ENCODE data around the gene AARS2.

The AARS2 gene

DNA sequence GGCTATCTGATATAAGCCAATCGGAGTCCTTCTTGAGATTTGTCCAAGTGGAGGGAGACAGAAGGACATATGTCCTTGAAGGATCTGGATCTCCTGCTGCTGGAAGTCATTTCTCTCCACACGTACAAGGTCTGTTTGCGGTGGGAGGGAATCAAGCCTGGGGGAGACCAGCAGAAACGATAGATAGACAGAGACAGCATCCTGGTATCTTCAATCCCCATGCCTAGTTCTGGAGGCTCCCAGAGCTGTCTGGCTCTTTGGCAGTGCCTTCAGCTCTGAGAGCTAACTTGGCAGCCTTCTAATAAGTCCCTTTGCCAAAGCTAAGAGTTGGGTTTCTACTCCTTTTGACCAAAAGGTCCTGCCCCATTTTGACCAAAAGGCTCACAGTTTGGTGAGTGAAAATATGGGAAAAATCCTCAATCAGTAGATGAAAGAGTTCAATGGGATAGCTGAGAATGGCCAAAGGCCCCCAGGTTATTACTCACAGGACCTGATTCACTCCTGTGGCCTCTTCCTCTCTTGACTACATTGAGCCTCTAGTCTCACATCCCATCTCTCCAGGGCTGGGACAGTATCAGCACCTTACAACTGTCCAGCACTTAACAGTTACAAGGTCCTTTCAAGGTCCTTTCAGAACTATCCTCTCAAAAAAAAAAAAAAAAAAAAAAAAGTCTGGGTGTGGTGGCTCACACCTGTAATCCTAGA is 20.3 kb downstream of the AARS2 start:
- no peaks in the 10 kb centered on the region for H3K36me3 ChIP-seq
- no peak overlapping the region for H3K27ac ChIP-seq
- DNase-seq = no peak
- intact Hi-C loops (cut with DNase I; ENCODE audit: low total_unique reads) = no loop called here
- H3K4me1 ChIP-seq = peaks cover 0 to 19% (median 9%) of the 10 kb centered on the region in 4 donors
- H3K9me3 ChIP-seq = no peaks in the 10 kb centered on the region
- peaks cover 0 to 81% of the 10 kb centered on the region in 2 donors for H3K27me3 ChIP-seq
- TF ChIP-seq, protein P1, sequence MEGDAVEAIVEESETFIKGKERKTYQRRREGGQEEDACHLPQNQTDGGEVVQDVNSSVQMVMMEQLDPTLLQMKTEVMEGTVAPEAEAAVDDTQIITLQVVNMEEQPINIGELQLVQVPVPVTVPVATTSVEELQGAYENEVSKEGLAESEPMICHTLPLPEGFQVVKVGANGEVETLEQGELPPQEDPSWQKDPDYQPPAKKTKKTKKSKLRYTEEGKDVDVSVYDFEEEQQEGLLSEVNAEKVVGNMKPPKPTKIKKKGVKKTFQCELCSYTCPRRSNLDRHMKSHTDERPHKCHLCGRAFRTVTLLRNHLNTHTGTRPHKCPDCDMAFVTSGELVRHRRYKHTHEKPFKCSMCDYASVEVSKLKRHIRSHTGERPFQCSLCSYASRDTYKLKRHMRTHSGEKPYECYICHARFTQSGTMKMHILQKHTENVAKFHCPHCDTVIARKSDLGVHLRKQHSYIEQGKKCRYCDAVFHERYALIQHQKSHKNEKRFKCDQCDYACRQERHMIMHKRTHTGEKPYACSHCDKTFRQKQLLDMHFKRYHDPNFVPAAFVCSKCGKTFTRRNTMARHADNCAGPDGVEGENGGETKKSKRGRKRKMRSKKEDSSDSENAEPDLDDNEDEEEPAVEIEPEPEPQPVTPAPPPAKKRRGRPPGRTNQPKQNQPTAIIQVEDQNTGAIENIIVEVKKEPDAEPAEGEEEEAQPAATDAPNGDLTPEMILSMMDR (IDR thresholded peaks at IDR 0.05) = no peak
- no peak overlapping the region for H3K4me3 ChIP-seq

DNA sequence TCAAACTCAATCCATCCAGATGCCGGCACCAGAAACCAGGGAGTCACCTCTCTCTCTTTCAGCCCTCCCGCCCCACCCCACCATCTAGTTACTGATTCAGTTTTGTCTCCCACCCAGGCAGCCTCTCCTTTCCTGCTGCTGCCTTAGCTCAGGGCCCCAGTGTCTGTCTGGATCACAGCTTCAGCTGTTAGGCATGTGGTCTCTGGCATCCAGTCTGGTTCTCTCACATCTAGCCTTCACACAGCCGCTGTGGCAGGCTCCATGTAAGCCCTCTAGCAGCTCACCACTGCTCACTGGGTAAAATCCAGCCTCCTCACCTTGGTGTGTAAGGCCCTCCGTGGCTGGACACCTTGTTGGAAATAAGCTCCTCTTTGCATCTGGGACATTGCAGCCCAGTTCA is 21.3 kb downstream of the AARS2 start:
- no peaks in the 10 kb centered on the region for H3K36me3 ChIP-seq
- DNase-seq = no peak
- peaks cover 0 to 9% (median under 1%) of the 10 kb centered on the region in 4 donors for H3K4me1 ChIP-seq
- no peak overlapping the region for H3K4me3 ChIP-seq
- no peak overlapping the region for H3K27ac ChIP-seq
- H3K9me3 ChIP-seq = no peaks in the 10 kb centered on the region
- H3K27me3 ChIP-seq = peaks cover 0 to 78% of the 10 kb centered on the region in 2 donors
- TF ChIP-seq, protein P1 (IDR thresholded peaks at IDR 0.05) = no peak
- intact Hi-C loops (cut with DNase I; ENCODE audit: low total_unique reads) = no loop called here

DNA sequence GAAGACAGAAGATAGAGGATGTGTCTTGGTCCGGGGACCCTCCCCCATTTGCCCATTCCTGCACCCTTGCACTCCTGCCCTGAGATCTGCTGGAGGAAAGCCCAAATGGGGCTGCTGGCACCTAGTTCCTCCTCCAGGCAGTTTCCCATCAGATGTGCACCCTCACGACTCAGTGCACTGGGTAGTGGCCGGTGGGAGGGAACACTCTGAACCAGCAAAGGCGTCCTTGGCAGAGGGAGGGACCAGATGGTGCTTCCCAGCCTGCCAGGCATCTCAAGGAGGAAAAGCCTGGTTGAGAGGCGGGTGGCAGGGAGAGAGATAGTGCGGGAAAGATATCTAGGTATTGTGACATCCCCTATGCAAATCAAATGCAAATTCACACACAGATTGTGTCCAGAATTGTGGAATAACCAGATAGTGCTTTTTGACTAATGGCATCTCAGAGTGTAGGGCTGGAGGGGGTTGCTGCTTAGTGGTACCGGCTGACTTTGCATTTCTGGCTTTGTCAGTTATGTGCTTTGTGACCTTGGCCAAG is 23.4 kb downstream of the AARS2 start:
- Histone ChIP-seq H3K27ac (no peak overlapping the region), H3K36me3 (no peaks in the 10 kb centered on the region), H3K27me3 (peaks cover 0 to 71% of the 10 kb centered on the region in 2 donors), H3K4me1 (peaks cover 0 to 8% (median 0%) of the 10 kb centered on the region in 4 donors), H3K4me3 (no peak overlapping the region), H3K9me3 (no peaks in the 10 kb centered on the region)
- intact Hi-C loops (cut with DNase I; ENCODE audit: low total_unique reads) = no loop called here
- no peak for DNase-seq
- TF ChIP-seq, protein P1 (IDR thresholded peaks at IDR 0.05) = no peak

DNA sequence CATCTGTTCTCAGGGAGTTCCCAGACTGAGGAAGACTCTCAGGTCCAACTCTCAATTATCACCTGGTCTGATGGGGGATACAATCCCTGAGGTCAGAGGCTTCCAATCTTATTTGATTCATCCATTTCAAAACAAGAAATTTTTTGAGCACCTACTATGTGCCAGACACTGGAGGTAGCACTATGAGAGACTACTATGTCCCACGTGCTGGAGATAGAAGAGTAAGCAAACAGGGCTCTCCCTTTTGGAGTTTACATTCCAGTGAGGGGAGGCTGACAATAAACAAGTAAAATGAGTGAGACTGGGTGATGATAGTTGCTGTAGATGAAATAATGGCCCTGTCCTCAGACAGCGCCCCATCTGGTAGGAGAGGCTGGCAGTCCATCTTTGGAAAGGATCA is 26.4 kb downstream of the AARS2 start:
- intact Hi-C loops (cut with DNase I; ENCODE audit: low total_unique reads) = no loop called here
- DNase-seq = no peak
- H3K4me1 ChIP-seq = peaks cover 0 to 8% (median 0%) of the 10 kb centered on the region in 4 donors
- TF ChIP-seq, protein P1 (IDR thresholded peaks at IDR 0.05) = no peak
- H3K27me3 ChIP-seq = peaks cover 0 to 41% of the 10 kb centered on the region in 2 donors
- H3K9me3 ChIP-seq = no peaks in the 10 kb centered on the region
- H3K36me3 ChIP-seq = no peaks in the 10 kb centered on the region
- no peak overlapping the region for H3K27ac ChIP-seq
- no peak overlapping the region for H3K4me3 ChIP-seq

DNA sequence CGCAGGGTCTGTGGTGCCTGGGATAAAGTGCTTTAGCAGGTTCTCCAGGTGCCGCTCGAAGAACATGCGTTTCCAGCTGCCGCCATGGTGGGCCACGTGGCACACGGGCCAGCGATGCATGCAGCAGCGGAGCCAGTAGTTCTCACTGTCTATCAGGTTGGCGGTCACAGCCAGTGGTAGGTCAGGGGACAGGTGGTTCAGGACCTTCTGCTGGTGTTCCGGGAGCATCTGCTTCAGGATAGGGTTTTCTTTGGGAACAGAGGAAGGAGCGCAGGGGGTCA is 26.9 kb downstream of the AARS2 start:
- H3K27ac ChIP-seq = no peak overlapping the region
- H3K27me3 ChIP-seq = peaks cover 0 to 36% of the 10 kb centered on the region in 2 donors
- peaks cover 0 to 8% (median 0%) of the 10 kb centered on the region in 4 donors for H3K4me1 ChIP-seq
- DNase-seq = no peak
- TF ChIP-seq, protein P1 (IDR thresholded peaks at IDR 0.05) = no peak
- intact Hi-C loops (cut with DNase I; ENCODE audit: low total_unique reads) = no loop called here
- no peaks in the 10 kb centered on the region for H3K9me3 ChIP-seq
- H3K36me3 ChIP-seq = no peaks in the 10 kb centered on the region
- no peak overlapping the region for H3K4me3 ChIP-seq

Data from tibial artery (tissue), 4 donors.